KBM-7 (cell line): ENCODE measurements around the gene DPYSL3.
"Not testable (repeated sequence)": the region's sequence is repeated elsewhere in the genome, so short reads cannot be mapped to it uniquely, and the experiment has no call there.

Source experiments
- DNase-seq: peaks from one replicate; pipeline ENCODE4 v3.0.0-alpha.2; 2015
- in situ Hi-C: fragments of 300-500 bp; cut with MboI; formaldehyde crosslinking; loops from 2 replicates; pipeline ENCODE4 v1.14.3; 2020; ENCODE audit warnings: low sequenced_read_pairs, low pct_unique_long_range_greater_than_20kb, mixed read lengths

DPYSL3 gene

DNA sequence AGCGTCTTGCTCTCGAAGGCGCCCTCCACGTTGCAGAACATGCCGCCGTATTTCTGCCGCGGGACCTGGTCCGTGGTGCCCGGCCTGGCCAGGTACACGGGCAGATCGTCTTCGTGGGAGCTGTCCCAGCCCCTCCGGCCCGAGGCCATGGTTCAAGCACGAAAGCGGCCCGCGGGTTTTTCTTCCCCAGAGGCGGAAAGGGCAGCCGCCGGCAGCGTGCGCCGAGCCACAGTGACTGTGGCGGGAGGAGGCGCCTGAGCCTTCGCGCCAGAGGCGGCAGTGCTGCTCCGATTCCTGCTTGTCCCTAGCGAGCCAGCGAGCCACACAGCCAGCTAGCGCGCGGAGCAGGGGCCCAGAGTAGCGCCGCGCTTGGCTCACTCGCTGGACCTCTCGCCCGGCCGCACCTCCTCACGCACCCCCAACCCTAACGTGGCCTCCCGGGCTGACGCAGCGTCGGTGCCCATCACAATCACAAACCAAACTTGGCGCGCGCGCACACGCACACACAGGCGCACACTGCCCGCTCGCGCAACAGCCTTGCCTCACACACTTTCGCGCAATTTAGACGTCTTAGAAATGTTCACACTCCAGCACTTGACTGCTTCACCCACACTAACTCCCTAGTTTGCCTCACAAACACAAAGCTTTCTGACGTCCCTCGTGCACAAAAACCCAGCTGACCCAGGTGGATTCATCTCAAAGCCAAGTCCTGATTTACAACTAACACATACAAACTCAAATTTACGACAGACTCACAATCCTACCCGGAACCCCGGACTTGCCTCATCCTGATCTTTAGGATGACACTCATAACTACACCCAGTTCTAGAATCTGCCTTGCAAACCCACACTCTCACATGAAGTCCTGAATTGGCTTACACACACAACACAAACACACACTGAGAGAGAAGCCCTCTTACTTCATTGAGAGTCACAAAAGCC is at the start of gene DPYSL3:
Gene DPYSL3, minus strand, starts transcription at position 359 of the 942 bp plus-strand sequence. Its CDS starts 210 bp downstream, at position 149.
- in situ Hi-C loops, result no loop called here
- DNase-seq, result no peak

DNA sequence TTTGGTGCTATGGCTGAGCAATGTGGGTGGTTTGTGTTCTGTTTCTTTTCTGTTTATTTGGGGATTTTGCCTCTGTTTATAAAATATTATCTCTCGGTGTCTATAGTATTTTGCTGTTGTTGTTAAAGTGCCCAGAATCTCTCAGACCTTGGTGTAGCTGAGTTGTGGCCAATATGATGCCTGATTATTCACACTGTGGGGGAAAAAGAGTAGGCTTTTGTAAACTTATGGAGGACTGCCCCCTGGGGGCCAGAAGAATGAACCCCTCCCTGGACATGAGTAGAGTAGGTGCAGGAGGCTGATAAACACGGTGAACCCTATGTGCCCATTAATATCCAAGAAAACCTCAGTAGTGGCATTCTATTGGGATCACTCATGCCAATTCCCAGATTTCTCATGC is 49.0 kb upstream of the DPYSL3 start:
- DNase-seq, result peak; percentile 10
- in situ Hi-C loops, result no loop called here

- DNase-seq, result no peak
- in situ Hi-C loops, result no loop called here
Observed at GRCh38 chr5:147557876-147558745, 48.2 kb upstream of the DPYSL3 start.

- in situ Hi-C loops, result no loop called here
- peak; percentile 31 for DNase-seq
Observed at GRCh38 chr5:147555176-147555575, 45.3 kb upstream of the DPYSL3 start.

DNA sequence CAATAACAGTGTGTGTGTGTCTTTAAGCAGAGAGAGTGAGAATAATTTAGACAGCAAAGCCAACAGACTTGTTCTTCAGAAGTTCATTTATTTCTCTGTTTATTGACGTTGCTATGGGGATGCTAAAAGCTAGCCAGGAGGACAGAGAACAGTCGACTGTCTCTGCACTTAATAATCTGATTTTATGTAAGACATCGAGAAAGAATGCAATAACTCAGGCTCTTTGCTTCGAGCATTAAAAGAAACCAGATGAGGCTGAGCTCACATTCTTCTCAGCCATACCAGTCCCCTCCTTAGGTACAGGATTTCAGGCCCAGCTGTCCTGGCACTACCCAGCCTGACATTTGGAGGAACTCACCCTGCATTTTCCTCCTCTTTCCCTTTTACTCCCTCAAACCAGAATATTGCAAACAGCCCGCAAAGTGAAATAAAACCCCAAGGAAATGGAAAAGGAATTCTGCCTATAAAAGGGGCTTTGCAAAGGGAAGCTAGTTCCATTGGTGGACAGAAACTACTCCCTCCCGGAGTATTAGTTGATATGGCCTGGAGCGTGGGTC is 44.5 kb upstream of the DPYSL3 start:
- in situ Hi-C loops, result no loop called here
- no peak for DNase-seq

DNA sequence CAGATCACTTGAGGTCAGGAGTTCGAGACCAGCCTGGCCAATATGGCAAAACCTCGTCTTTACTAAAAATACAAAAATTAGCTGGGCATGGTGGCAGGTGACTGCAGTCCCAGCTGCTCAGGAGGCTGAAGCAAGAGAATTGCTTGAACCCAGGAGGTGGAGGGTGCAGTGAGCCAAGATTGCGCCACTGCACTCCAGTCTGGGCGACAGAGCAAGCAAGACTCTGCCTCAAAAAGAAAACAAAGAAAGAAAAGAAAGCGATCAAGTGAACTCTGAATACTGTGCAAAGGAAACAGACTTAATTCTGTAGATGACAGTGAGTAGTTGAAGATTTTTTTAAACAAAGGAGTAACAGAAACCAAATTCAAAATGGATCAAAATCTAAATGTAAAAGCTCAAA is 43.9 kb upstream of the DPYSL3 start:
- in situ Hi-C loops, DNase-seq: not testable (repeated sequence)

DNA sequence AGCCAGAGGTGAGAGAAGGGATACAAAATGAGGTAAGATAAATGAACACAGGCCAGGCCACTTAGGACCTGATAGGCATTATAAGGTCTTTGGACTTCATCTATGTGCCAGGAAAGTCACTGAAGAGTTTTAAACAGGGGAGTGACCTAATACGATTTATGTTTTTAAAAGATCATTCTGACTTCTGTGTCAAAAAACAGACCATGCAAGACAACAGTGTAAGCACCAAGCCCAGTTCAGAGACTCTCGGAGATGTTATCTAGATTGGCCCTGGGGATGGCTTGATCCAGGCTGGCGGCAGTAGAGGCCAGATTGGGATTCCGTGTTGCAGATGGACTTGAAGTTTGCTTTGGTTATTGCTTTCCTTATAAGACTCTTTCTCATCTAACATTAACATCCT is 43.0 kb upstream of the DPYSL3 start:
- in situ Hi-C loops, result no loop called here

DNA sequence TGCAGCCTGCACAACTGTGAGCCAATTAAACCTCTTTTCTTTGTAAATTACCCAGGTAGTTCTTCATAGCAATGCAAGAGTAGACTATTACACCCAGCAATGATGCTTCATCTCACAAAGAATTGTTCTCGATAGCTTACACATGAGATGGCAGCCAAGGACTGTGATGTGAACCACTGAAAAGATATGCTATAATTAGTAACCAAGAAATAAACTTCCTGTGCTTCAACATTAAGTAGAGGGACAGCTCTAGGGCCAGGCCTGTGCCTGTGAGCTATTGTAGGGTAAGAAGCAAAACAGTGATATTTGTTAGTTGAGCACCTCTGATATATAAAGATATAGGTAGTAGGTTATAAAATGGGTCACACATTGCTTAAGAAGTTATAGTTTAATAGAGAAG is 41.8 kb upstream of the DPYSL3 start:
- no peak for DNase-seq
- in situ Hi-C loops, result no loop called here

More for the DNA sequence above, 43.0 kb upstream of the DPYSL3 start:
- DNase-seq, result no peak

- no peak for DNase-seq
- in situ Hi-C loops, result no loop called here
Observed at GRCh38 chr5:147547730-147548129, 37.9 kb upstream of the DPYSL3 start.

DNA sequence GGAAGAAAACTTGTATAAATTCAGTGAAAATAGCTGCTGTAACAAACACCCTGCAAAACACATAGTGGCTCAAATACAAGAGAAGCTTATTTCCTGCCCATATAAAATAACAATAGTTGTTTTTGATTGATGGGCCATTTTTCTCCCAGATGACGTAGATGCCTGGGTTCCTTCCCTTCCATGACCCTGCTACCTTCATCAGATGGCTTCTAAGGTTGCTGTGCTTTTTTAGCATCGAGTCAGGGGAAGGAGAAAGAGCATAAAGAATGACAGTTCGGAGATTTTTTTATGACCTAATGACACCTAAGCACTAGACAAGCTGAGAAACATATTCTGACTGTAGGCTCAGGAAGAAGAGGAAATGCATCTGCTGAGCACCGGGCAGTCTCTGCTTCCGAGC is 34.7 kb upstream of the DPYSL3 start:
- in situ Hi-C loops, result no loop called here
- no peak for DNase-seq

GRCh38 chr5:147539053-147539452 is 29.2 kb upstream of the DPYSL3 start:
- in situ Hi-C loops, result no loop called here
- DNase-seq, result no peak

DNA sequence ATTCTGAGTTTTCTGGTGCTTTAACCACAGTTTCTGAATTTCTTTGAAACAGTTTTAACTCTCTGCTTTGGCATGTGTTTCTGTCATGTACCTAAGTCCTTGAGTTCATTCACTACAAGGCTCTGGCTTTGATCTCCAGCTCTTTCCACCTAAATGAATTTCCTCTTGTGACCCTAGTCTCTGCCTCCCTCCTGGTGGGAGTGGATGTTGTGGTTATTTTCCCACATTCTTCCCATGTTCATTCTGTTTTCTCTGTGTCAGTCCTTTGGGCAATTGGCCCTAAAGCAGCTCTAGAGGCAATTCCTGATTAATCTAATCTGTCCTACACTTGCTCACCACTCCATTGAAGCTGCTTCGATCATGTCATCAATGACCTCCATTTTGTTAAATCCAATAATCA is 28.4 kb upstream of the DPYSL3 start:
- no peak for DNase-seq
- in situ Hi-C loops, result no loop called here

- DNase-seq, result no peak
- in situ Hi-C loops, result no loop called here
Observed at GRCh38 chr5:147534172-147534951, 24.5 kb upstream of the DPYSL3 start.

- in situ Hi-C loops, result no loop called here
- no peak for DNase-seq
Observed at GRCh38 chr5:147532156-147532555, 22.3 kb upstream of the DPYSL3 start.

DNA sequence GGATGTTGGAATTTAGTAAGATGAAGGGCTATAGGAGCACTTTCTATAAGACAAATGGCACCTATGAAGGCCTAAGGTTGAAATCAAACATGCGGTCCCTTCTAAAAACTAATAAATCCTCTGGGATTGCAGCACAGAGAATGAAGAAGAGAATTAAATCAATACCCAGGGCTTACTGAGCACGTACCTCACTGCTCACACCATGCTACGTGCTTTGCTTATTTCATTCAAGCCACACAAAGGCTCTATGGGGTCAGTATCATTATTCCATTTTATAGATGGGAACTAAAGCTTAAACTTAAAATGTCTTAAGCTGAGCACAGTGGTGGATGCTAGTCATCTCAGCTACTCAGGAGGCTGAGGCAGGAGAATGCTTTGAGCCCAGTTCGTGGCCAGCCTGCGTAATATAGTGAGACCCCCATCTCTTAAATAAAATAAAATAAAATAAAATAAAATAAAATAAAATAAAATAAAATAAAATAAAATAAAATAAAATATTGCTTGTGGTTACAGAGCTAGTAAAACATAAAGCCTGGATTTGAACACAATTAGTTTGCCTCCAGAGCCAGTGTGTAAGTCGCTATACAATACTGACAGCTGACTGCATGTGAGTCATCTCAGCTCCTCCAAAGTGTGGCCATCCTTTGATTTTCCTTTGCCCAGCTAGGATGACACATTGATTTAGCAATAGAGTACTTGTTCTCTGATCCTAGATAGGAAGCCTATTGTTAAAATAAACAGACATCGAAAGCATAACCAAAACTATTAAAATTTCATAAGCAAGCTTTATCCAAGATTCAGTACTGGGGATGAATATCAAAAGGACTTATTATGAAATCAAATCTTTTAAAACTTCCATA is 20.9 kb upstream of the DPYSL3 start:
- in situ Hi-C loops, result no loop called here

DNA sequence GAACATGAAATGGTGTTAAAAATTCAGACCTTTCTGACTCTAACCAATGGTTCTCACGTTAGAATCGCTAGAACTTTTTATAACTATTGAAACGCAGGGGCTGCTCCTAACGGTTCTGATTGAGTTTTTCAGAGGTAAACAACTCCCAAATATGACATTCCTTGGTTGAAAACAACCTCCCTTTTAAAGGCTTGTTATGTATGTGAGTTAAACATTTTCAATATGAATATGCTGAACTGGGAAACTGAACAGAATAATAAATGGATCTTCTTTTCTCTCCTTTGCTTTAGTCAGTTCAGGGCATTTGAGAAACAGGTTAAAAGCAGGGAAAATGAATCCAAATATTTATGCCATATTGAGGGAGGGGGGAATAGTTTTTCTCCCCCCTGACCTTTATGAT is 13.2 kb upstream of the DPYSL3 start:
- no peak for DNase-seq
- in situ Hi-C loops, result no loop called here

More for the DNA sequence above, 20.9 kb upstream of the DPYSL3 start:
- no peak for DNase-seq

GRCh38 chr5:147522435-147522834 is 12.6 kb upstream of the DPYSL3 start:
- in situ Hi-C loops, result no loop called here

DNA sequence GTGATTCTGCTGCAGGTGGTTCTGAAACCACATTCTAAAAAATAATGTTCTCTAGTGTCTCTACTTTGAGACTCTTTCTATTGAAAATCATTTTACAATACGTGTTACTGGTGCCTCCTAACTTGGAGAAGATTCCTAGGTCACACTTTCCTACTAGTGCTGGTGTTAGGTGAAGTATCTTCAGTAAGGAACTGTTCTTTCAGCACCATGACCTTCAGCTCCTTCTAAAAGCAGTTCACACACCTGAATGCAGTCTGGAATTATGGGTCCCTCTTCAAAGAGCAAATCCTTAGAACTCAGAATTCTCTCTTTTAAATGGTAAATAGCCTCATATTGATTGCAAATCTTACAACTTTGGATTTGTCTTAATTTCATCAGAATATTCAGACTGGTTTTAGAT is 10.6 kb upstream of the DPYSL3 start:
- DNase-seq, result no peak
- in situ Hi-C loops, result no loop called here

More at GRCh38 chr5:147522435-147522834, 12.6 kb upstream of the DPYSL3 start:
- no peak for DNase-seq
